ENCODE measurements around the gene ATP1A3. TPM values are rescaled to one million over a fixed set of nuclear protein-coding genes. Genes with fewer than 3 reads are reported as not detected.
"Not testable (repeated sequence)": the region's sequence is repeated elsewhere in the genome, so short reads cannot be mapped to it uniquely, and the experiment has no call there.

Gene ATP1A3
- total RNA-seq, 1 donor from 2014 or later, result 375 TPM

DNA sequence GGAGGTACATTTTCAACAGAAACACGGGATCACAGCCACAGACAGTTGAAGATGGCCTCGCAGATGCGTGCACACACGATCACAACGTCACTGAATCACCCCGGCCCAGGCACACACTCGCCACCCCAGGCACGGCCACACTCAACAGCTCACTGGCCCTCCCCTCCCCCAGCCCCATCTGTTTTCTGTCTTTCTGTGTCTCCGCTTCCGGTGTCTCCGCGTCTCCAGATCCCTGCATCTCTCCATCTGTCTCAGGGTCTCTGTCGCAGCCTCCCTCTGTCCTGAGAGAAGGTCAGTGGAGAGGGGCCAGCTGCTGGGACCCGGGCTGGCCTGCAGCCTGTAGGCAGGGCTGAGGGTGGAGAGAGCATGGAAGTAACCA, 3.8 kb upstream of the ATP1A3 start:
- no peak for DNase-seq
- TF ChIP-seq, protein P1, sequence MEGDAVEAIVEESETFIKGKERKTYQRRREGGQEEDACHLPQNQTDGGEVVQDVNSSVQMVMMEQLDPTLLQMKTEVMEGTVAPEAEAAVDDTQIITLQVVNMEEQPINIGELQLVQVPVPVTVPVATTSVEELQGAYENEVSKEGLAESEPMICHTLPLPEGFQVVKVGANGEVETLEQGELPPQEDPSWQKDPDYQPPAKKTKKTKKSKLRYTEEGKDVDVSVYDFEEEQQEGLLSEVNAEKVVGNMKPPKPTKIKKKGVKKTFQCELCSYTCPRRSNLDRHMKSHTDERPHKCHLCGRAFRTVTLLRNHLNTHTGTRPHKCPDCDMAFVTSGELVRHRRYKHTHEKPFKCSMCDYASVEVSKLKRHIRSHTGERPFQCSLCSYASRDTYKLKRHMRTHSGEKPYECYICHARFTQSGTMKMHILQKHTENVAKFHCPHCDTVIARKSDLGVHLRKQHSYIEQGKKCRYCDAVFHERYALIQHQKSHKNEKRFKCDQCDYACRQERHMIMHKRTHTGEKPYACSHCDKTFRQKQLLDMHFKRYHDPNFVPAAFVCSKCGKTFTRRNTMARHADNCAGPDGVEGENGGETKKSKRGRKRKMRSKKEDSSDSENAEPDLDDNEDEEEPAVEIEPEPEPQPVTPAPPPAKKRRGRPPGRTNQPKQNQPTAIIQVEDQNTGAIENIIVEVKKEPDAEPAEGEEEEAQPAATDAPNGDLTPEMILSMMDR (IDR thresholded peaks at IDR 0.05; ENCODE audit: borderline replicate concordance), result no peak
- peaks cover 94% of the 10 kb centered on the region for H3K27me3 ChIP-seq (ENCODE audit: low read depth)
- H3K4me3 ChIP-seq, result peak overlapping the region; percentile 41
- H3K36me3 ChIP-seq, result no peaks in the 10 kb centered on the region
- H3K4me1 ChIP-seq, result peaks cover 33% of the 10 kb centered on the region
- H3K27ac ChIP-seq (replicated peaks), result no peak overlapping the region
- H3K9me3 ChIP-seq (replicated peaks), result no peaks in the 10 kb centered on the region
- intact Hi-C loops (cut with micrococcal nuclease), result no loop called here

DNA sequence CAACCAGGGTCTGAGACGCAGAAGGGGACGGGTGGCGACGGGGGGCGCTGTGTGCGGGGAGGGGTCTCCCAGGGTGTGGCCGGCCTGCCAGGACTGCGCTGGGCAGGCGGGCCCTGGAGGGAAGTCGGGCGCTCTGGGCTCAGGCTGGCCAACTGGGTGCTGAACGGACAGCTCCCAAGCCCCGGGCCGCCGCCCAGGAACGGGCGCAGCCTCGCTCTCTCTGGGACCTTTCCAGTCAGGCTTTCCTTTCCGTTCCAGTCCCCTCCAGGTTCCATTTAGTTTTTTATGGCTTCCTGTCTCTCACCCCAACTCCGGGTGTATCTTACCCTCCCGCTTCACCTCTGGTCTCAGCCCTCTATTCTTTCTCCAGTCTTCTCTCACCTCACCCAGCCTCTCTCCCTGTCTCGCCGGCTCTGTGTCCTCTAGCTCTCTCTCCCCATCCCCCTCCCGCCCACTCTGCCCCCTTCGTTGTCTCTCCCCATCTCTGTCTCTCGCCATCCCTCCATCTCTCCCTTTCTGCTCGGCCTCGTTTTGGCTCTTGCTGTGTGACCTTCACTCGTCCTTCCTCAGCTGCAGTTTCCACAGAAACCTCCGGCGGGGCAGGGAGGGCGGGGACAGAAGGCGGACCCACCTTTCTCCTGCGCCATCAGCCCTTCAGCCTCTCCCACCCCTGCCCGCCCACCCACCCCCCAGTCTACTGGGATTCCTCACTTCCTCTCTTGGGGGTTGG, 3.3 kb upstream of the ATP1A3 start:
- Histone ChIP-seq H3K27me3 (ENCODE audit: low read depth) (peaks cover 98% of the 10 kb centered on the region), H3K4me3 (peak overlapping the region; percentile 41), H3K27ac (replicated peaks) (no peak overlapping the region), H3K36me3 (no peaks in the 10 kb centered on the region), H3K4me1 (peaks cover 37% of the 10 kb centered on the region), H3K9me3 (replicated peaks) (no peaks in the 10 kb centered on the region)
- DNase-seq, result peak; percentile 47
- intact Hi-C loops (cut with micrococcal nuclease), result no loop called here
- TF ChIP-seq, protein P1 (IDR thresholded peaks at IDR 0.05; ENCODE audit: borderline replicate concordance), result no peak

DNA sequence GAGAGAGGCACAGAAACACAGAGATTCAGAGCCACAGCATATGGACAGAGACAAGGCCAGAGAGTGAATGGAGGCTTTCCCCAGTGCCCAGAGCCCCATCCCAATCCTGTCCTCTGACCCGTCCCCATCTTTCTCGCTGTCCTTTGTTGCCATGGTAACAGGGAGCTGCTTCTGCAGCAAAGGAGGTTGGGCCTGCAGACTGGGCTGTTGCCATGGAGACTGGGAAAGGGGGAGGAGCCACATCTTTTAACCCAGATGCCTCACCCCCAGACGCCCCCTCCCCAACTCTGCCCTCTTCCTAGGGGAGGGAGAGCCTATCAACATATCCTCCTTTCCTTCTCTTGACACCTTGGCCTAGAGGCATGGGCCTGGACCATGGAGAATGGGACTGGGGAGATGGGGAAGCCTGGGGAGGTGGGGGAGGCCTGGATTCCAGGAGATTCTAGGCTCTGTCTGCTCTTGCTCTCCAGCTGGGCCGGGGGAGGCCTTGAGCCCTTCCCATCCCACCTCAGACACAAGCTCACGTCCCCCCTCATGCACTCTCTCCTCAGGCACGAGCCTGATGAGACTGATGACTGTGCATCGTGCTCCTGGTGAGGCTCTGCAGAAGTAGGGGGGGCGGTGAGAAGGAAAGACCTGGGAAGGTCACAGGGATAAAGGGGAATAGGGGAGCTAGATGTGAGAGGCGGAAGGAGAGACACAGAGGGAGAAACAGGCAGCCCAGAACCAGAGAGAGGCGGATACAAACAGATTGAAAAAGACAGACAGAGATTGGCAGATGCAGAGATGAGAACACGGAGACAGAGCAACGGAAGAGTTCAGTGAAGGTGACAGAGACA, 2.1 kb upstream of the ATP1A3 start:
- Histone ChIP-seq H3K4me3 (no peak overlapping the region), H3K36me3 (no peaks in the 10 kb centered on the region), H3K4me1 (peaks cover 40% of the 10 kb centered on the region), H3K9me3 (replicated peaks) (no peaks in the 10 kb centered on the region), H3K27me3 (ENCODE audit: low read depth) (peaks cover 95% of the 10 kb centered on the region), H3K27ac (replicated peaks) (no peak overlapping the region)
- no peak for DNase-seq
- intact Hi-C loops (cut with micrococcal nuclease), result no loop called here
- TF ChIP-seq, protein P1 (IDR thresholded peaks at IDR 0.05; ENCODE audit: borderline replicate concordance), result no peak

DNA sequence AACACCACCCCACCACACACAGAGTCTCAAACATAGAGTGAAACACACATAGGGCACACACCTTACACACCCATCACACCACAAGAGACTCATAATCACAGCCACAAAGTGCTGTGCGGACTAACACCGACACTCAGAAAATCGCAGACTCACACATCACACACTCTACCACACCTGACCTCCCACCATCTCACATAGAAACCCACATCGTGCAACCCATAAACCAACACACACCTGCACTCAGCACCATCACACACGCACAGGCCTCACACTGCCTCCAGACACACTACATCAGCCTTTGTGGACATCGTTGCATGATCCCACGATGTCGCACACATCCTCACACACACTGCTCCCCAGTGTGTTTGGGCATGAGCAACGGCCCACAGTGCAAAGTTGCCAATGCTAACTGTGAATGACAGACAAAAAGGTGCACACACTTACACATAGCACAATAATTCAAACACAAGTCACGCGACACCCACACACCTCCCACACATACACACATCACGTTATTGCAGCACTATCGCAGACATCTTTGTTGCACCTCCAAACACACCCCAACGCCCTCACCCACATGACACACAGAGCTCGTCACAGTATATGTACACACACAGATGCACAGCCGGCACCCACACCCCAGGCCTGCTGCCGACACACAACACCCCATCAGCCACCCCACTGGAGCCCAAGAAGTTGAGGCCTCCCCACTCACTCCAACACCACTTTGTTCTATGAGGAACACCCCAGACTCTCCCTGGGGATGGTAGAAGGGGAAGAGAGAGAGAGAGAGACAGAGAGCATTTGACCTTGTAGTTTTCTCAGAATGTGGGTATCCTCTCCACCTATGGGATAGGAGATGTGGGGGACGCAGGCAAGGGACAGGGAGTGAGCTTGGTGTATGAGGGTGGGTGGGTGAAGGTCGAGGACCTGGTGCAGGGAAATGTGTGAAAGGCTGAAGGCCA, 1.2 kb upstream of the ATP1A3 start:
- TF ChIP-seq, protein P1 (IDR thresholded peaks at IDR 0.05; ENCODE audit: borderline replicate concordance), result no peak
- Histone ChIP-seq H3K4me1 (peaks cover 45% of the 10 kb centered on the region), H3K36me3 (no peaks in the 10 kb centered on the region), H3K27ac (replicated peaks) (no peak overlapping the region), H3K4me3 (no peak overlapping the region), H3K9me3 (replicated peaks) (no peaks in the 10 kb centered on the region), H3K27me3 (ENCODE audit: low read depth) (peaks cover 93% of the 10 kb centered on the region)
- intact Hi-C loops (cut with micrococcal nuclease), result no loop called here
- no peak for DNase-seq

DNA sequence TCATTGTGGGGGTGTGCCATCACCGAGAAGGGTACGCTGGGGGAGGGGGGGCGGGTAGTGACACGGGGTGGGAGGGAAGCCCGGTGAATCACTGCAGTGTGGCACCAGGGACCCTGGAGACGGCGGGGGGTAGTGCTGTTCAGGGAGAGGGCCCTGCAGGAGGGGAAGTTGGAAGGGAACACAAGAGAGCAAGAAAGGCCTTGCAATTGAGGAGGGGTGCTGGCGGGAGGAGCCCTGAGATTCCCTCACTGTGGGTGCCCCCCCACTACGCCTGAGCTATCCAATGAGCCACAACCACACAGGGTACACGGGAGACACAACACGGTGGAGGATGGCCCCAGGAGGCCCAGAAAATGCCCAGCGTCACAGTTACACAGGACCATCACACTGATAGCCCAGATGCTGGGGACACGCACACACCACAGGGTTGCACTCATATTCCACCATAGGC, 516 bp upstream of the ATP1A3 start:
- no peak overlapping the region for H3K27ac ChIP-seq (replicated peaks)
- H3K27me3 ChIP-seq (ENCODE audit: low read depth), result peaks cover 86% of the 10 kb centered on the region
- intact Hi-C loops (cut with micrococcal nuclease), result no loop called here
- peak overlapping the region; percentile 79 for H3K4me3 ChIP-seq
- DNase-seq, result no peak
- no peaks in the 10 kb centered on the region for H3K9me3 ChIP-seq (replicated peaks)
- no peaks in the 10 kb centered on the region for H3K36me3 ChIP-seq
- TF ChIP-seq, protein P1 (IDR thresholded peaks at IDR 0.05; ENCODE audit: borderline replicate concordance), result no peak
- H3K4me1 ChIP-seq, result peaks cover 45% of the 10 kb centered on the region

DNA sequence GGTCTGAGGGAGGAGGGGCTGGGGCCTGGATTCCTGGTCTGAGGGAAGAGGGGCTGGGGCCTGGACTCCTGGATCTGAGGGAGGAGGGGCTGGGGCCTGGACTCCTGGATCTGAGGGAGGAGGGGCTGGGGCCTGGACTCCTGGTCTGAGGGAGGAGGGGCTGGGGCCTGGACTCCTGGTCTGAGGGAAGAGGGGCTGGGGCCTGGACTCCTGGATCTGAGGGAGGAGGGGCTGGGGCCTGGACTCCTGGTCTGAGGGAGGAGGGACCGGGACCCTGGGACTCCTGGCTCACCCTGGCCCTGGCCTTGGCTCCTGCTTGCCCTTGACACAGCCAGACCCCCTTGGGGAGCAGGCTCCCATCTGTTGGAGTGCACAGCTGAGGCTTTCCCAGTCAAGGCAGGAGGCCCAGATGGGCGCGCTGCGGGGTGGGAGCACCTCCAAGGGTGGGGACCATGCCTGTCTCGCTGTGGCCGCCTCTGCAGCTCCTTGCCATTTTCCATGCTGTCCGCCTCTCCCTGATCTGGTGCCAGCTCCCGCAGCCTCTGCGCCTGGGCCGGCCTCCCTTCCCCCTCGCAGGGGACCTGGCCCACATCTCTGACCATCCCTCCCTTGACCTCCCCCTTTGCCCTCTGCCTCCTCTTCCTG, 2.0 kb downstream of the ATP1A3 start:
- intact Hi-C loops (cut with micrococcal nuclease); H3K9me3 ChIP-seq (replicated peaks); DNase-seq: not testable (repeated sequence)
- Histone ChIP-seq H3K27ac (replicated peaks) (peak overlapping the region; percentile 96), H3K4me3 (peak overlapping the region; percentile 79), H3K4me1 (peaks cover 25% of the 10 kb centered on the region), H3K27me3 (ENCODE audit: low read depth) (peaks cover 62% of the 10 kb centered on the region), H3K36me3 (peaks cover 15% of the 10 kb centered on the region)
